HFF-Myc (cell line): ENCODE measurements around the gene STARD3NL.
"Not testable (repeated sequence)": the region's sequence is repeated elsewhere in the genome, so short reads cannot be mapped to it uniquely, and the experiment has no call there.

ENCODE experiments used
- DNase-seq: peaks from one replicate; pipeline ENCODE4 v3.0.0-alpha.2; 2011; ENCODE audit warnings: low read depth; ENCODE audit errors: extremely low read depth
- H3K4me3 ChIP-seq: replicated peaks from 2 replicates; pipeline ENCODE4 v1.5.1; 2011; ENCODE audit warnings: low read depth, mild to moderate bottlenecking, control low read depth, low read length
- TF ChIP-seq, protein P1 (sequence below): IDR thresholded peaks from 2 replicates; pipeline ENCODE4 v1.5.1; 2012; ENCODE audit warnings: mild to moderate bottlenecking, low read depth, low read length, control low read depth; ENCODE audit errors: missing control alignments

STARD3NL gene

GRCh38 chr7:38168890-38169570 is 9.0 kb upstream of the STARD3NL start:
- no peak for DNase-seq
- TF ChIP-seq, protein P1, sequence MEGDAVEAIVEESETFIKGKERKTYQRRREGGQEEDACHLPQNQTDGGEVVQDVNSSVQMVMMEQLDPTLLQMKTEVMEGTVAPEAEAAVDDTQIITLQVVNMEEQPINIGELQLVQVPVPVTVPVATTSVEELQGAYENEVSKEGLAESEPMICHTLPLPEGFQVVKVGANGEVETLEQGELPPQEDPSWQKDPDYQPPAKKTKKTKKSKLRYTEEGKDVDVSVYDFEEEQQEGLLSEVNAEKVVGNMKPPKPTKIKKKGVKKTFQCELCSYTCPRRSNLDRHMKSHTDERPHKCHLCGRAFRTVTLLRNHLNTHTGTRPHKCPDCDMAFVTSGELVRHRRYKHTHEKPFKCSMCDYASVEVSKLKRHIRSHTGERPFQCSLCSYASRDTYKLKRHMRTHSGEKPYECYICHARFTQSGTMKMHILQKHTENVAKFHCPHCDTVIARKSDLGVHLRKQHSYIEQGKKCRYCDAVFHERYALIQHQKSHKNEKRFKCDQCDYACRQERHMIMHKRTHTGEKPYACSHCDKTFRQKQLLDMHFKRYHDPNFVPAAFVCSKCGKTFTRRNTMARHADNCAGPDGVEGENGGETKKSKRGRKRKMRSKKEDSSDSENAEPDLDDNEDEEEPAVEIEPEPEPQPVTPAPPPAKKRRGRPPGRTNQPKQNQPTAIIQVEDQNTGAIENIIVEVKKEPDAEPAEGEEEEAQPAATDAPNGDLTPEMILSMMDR = no peak

DNA sequence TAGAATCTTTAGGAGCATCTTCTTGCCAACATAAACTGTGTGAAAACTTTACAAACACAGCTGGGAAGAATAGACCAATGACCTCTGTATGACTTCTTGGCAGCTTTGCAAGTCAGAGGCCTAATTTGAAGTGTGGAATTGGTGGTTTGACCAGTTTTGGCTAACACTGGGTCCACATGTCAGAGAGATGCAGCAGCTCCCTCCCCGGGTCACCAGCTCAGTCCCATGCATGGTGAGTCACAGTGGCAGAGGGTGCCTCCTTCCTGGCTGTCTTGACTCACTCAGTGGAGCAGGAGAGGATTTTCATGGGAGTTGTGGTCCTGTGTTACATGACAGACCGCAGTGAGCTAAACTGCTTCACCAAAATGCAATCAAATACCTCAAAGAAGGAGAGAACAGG is 8.2 kb upstream of the STARD3NL start:
- no peak overlapping the region for H3K4me3 ChIP-seq
- no peak for DNase-seq
- TF ChIP-seq, protein P1 = no peak

More at GRCh38 chr7:38168890-38169570, 9.0 kb upstream of the STARD3NL start:
- no peak overlapping the region for H3K4me3 ChIP-seq

DNA sequence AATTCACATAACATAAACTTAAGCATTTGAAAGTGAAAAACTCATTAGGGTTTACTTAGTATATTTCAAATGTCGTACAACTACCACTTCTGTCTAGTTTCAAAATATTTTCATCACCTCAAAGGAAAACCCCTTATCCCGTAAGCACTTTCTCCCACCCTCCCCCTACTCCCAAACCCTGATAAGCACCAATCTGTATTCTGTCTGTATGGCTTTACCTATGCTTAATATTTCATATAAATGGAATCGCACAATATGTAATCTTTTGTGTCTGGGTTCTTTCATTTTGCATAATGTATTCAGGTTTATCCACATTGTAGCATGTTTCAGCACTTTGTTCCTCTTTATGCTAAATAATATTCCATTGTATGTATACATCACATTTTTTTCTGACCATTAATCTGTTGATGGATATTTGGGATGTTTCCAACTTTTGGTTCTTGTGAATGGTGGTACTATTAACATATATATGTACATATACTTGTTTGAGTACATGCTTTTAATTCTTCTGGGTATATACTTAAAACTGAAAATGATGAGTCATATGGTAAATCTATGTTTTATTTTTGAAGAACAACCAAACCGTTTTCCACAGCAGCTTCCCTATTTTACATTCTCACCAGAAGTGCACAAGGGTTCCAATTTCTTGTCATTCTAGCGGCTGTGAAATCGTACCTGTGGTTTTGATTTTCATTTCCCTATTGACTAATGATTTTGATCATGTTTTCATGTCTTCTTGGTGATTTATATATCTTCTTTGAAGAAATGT is 6.2 kb upstream of the STARD3NL start:
- TF ChIP-seq, protein P1 = no peak
- no peak overlapping the region for H3K4me3 ChIP-seq
- no peak for DNase-seq

DNA sequence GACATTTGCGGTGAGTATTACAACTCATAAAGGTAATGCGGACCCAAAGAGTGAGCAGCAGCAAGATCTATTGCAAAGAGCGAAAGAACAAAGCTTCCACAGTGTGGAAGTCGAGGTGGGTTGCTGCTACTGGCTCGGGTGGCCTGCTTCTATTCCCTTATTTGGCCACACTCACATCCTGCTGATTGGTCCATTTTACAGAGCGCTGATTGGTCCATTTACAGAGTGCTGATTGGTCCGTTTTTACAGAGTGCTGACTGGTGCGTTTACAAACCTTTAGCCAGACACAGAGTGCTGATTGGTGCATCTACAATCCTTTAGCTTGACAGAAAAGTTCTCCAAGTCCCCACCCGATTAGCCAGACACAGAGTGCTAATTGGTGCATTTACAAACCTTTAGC is 2.5 kb upstream of the STARD3NL start:
- H3K4me3 ChIP-seq, DNase-seq: not testable (repeated sequence)

DNA sequence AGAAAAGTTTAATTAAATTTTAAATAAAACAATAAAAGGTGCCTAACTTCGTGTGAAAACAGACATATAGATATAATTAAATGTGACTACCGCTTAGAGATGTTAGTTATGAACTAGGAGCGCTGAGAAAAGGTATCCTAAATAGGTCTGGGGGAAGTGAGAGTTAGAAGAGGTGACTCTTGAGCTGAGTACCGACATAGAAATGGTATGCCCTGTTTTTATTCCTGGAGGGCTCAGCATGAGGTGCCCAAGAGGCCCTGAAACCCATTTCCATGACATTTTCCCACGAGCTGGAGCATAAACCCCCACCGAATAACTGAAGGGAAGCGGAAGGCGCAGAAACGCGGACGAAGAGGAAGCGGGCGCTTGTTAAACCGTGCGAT is 433 bp upstream of the STARD3NL start:
- TF ChIP-seq, protein P1 = no peak
- H3K4me3 ChIP-seq = peak overlapping the region; percentile 92
- no peak for DNase-seq

- DNase-seq = no peak
- peak overlapping the region; percentile 92 for H3K4me3 ChIP-seq
- TF ChIP-seq, protein P1 = no peak
These were observed 775 bp downstream of the STARD3NL start for GRCh38 chr7:38178695-38179344.

DNA sequence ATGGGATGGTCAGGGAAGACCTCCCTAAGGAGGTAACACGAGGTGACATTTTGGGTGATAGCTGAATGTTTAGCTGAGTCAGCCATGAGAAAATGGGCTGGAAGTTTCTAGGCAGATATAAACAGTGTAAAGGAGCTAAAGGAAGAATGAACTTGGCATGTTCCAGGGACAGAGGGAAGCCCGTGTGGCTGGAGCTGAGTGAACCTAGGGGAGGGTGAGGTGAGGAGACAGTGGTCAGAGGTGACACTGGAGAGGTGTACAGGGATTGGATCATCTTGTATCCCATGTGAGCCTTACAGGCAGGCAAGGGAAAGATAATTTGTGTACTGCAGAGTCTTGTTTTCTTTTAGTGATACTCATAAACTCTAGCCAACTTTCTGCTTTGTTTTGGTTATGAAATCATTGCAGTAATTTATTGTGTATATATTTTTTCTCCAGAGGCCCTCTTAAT is 1.8 kb downstream of the STARD3NL start:
- TF ChIP-seq, protein P1 = no peak
- H3K4me3 ChIP-seq = peak overlapping the region; percentile 92
- DNase-seq = no peak
